Naive B cell (primary cell): ENCODE results near the gene HRAS. TPM values are rescaled to one million over a fixed set of nuclear protein-coding genes. Genes with fewer than 3 reads are reported as not detected.
A peak's percentile ranks its signal among the peaks of the same experiment; 100 is the strongest.

Source experiments
- ATAC-seq, 2 donors: fragments of 150-1000 bp; cut with Tn5 transposase; 2 replicates each; pipeline ENCODE4 v1.10.0; 2021; ENCODE audit warnings: low read depth in 2 of 2, mild to moderate bottlenecking in 2 of 2, moderate library complexity in 2 of 2
- DNase-seq: peaks from one replicate; pipeline ENCODE4 v3.0.0; 2022
- H3K27ac Mint-ChIP-seq, 6 donors: one replicate each; pipeline ENCODE4 v1.8.0; 2020 to 2022; ENCODE audit warnings: mild to moderate bottlenecking in 6 of 6, mixed read lengths in 6 of 6, moderate library complexity in 5 of 6, inconsistent platforms in 2 of 6
- H3K27me3 Mint-ChIP-seq, 3 donors: one replicate each; pipeline ENCODE4 v1.8.0; 2021 to 2022; ENCODE audit warnings: mixed read lengths in 3 of 3, mild to moderate bottlenecking in 1 of 3
- H3K36me3 Mint-ChIP-seq, 2 donors: one replicate each; pipeline ENCODE4 v1.8.0; 2020 to 2022; ENCODE audit warnings: mixed read lengths in 2 of 2, inconsistent platforms in 1 of 2, mild to moderate bottlenecking in 1 of 2
- H3K4me1 Mint-ChIP-seq, 3 donors: one replicate each; pipeline ENCODE4 v1.8.0; 2020 to 2022; ENCODE audit warnings: mixed read lengths in 3 of 3, inconsistent platforms in 1 of 3, mild to moderate bottlenecking in 1 of 3, moderate library complexity in 1 of 3
- H3K4me3 Mint-ChIP-seq, 8 donors: one replicate each; pipeline ENCODE4 v1.8.0; 2020 to 2022; ENCODE audit warnings: mild to moderate bottlenecking in 8 of 8, mixed read lengths in 8 of 8, moderate library complexity in 8 of 8, inconsistent platforms in 2 of 8
- H3K9me3 Mint-ChIP-seq, 7 donors: one replicate each; pipeline ENCODE4 v1.8.0; 2020 to 2022; ENCODE audit warnings: mixed read lengths in 7 of 7, mild to moderate bottlenecking in 5 of 7, inconsistent platforms in 2 of 7, moderate library complexity in 1 of 7
- polyA plus RNA-seq, 6 donors: library from polyadenylated mRNA; unstranded; fragments of 300-500 nt; fragmentation: Illumina TruSeq; gene quantifications; one replicate each; pipeline ENCODE4 v1.2.3, GENCODE V29; 2021; ENCODE audit warnings: low read depth in 6 of 6

Gene HRAS
- polyA plus RNA-seq, 6 donors from 2014 or later, result 11.2 to 25.1 (median 13.8) TPM

GRCh38 chr11:540583-541432, 5.4 kb upstream of the HRAS start:
- Mint-ChIP-seq H3K9me3 (no peaks in the 10 kb centered on the region), H3K4me1 (peaks cover 21 to 25% (median 22%) of the 10 kb centered on the region in 3 donors), H3K27ac (peak overlapping the region in 1 of 6 donors; percentile 53), H3K36me3 (no peaks in the 10 kb centered on the region), H3K4me3 (peak overlapping the region in 1 of 8 donors; percentile 47), H3K27me3 (no peaks in the 10 kb centered on the region)
- no peak for DNase-seq
- no peak for ATAC-seq

GRCh38 chr11:539971-540481, 4.7 kb upstream of the HRAS start:
- ATAC-seq (no peak), DNase-seq (no peak)
- no peaks in the 10 kb centered on the region for H3K36me3 Mint-ChIP-seq
- H3K27ac Mint-ChIP-seq, result peak overlapping the region in 2 of 6 donors; percentile 53 to 67
- H3K4me1 Mint-ChIP-seq, result peaks cover 21 to 25% (median 22%) of the 10 kb centered on the region in 3 donors
- H3K9me3 Mint-ChIP-seq, result no peaks in the 10 kb centered on the region
- H3K4me3 Mint-ChIP-seq, result no peak overlapping the region
- no peaks in the 10 kb centered on the region for H3K27me3 Mint-ChIP-seq

GRCh38 chr11:538431-539051, 3.2 kb upstream of the HRAS start:
- Mint-ChIP-seq H3K4me1 (peaks cover 21 to 34% (median 22%) of the 10 kb centered on the region in 3 donors), H3K36me3 (no peaks in the 10 kb centered on the region), H3K27ac (peak overlapping the region in 5 of 6 donors; percentile 59 to 100 (median 97)), H3K4me3 (peak overlapping the region in 7 of 8 donors; percentile 2 to 99 (median 96)), H3K27me3 (no peaks in the 10 kb centered on the region), H3K9me3 (no peaks in the 10 kb centered on the region)
- ATAC-seq, result no peak
- no peak for DNase-seq

GRCh38 chr11:537622-538430, 2.5 kb upstream of the HRAS start:
- peak overlapping the region; percentile 94 to 100 (median 98) for H3K27ac Mint-ChIP-seq
- H3K4me3 Mint-ChIP-seq, result peak overlapping the region; percentile 84 to 99 (median 96)
- no peak for DNase-seq
- no peaks in the 10 kb centered on the region for H3K27me3 Mint-ChIP-seq
- no peaks in the 10 kb centered on the region for H3K9me3 Mint-ChIP-seq
- peaks cover 21 to 34% (median 22%) of the 10 kb centered on the region in 3 donors for H3K4me1 Mint-ChIP-seq
- no peak for ATAC-seq
- no peaks in the 10 kb centered on the region for H3K36me3 Mint-ChIP-seq

- H3K4me3 Mint-ChIP-seq, result peak within 1 kb of the TSS; percentile 84 to 99 (median 96)
- peak within 1 kb of the TSS; percentile 98 to 100 (median 100) for H3K27ac Mint-ChIP-seq
- H3K36me3 Mint-ChIP-seq, result no peaks in the 10 kb centered on the region
- no peaks in the 10 kb centered on the region for H3K9me3 Mint-ChIP-seq
- H3K27me3 Mint-ChIP-seq, result no peaks in the 10 kb centered on the region
- peak; percentile 54 to 60 for ATAC-seq
- DNase-seq, result peak; percentile 100
- peaks cover 19 to 39% (median 22%) of the 10 kb centered on the region in 3 donors for H3K4me1 Mint-ChIP-seq
These were observed 1.7 kb upstream of the HRAS start, which contains the start of gene LRRC56 for GRCh38 chr11:536841-537621. LRRC56 (plus strand) TSS chr11:537527; CDS start chr11:540685, 3,158 bp downstream.

GRCh38 chr11:535210-535518, 212 bp downstream of the HRAS start:
- H3K4me1 Mint-ChIP-seq, result peaks cover 22 to 41% (median 22%) of the 10 kb centered on the region in 3 donors
- peak overlapping the region in 1 of 8 donors; percentile 95 for H3K4me3 Mint-ChIP-seq
- DNase-seq, result no peak
- H3K9me3 Mint-ChIP-seq, result no peaks in the 10 kb centered on the region
- H3K27me3 Mint-ChIP-seq, result no peaks in the 10 kb centered on the region
- peak; percentile 10 to 15 for ATAC-seq
- H3K36me3 Mint-ChIP-seq, result no peaks in the 10 kb centered on the region
- H3K27ac Mint-ChIP-seq, result peak overlapping the region in 1 of 6 donors; percentile 98

GRCh38 chr11:534396-535209, 773 bp downstream of the HRAS start:
- Mint-ChIP-seq H3K27ac (peak overlapping the region in 3 of 6 donors; percentile 28 to 70 (median 30)), H3K27me3 (no peaks in the 10 kb centered on the region), H3K4me3 (peak overlapping the region; percentile 49 to 95 (median 78)), H3K9me3 (no peaks in the 10 kb centered on the region), H3K4me1 (peaks cover 20 to 41% (median 22%) of the 10 kb centered on the region in 3 donors), H3K36me3 (no peaks in the 10 kb centered on the region)
- DNase-seq, result no peak
- ATAC-seq, result no peak

- no peaks in the 10 kb centered on the region for H3K36me3 Mint-ChIP-seq
- no peak for DNase-seq
- peaks cover 17 to 41% (median 22%) of the 10 kb centered on the region in 3 donors for H3K4me1 Mint-ChIP-seq
- ATAC-seq, result no peak
- H3K9me3 Mint-ChIP-seq, result no peaks in the 10 kb centered on the region
- no peaks in the 10 kb centered on the region for H3K27me3 Mint-ChIP-seq
- peak overlapping the region in 7 of 8 donors; percentile 42 to 95 (median 53) for H3K4me3 Mint-ChIP-seq
- H3K27ac Mint-ChIP-seq, result no peak overlapping the region
These were observed 1.6 kb downstream of the HRAS start for GRCh38 chr11:533586-534395.

- Mint-ChIP-seq H3K27me3 (no peaks in the 10 kb centered on the region), H3K4me1 (peaks cover 14 to 35% (median 14%) of the 10 kb centered on the region in 3 donors), H3K4me3 (peak overlapping the region in 3 of 8 donors; percentile 15 to 44 (median 28)), H3K36me3 (no peaks in the 10 kb centered on the region), H3K27ac (no peak overlapping the region), H3K9me3 (no peaks in the 10 kb centered on the region)
- DNase-seq, result no peak
- no peak for ATAC-seq
These were observed 2.3 kb downstream of the HRAS start for GRCh38 chr11:532986-533585.

- Mint-ChIP-seq H3K27me3 (no peaks in the 10 kb centered on the region), H3K27ac (no peak overlapping the region)
These were observed 2.8 kb downstream of the HRAS start for GRCh38 chr11:532527-532985.

More at GRCh38 chr11:532527-532985, 2.8 kb downstream of the HRAS start:
- peaks cover 8 to 30% (median 10%) of the 10 kb centered on the region in 3 donors for H3K4me1 Mint-ChIP-seq
- H3K36me3 Mint-ChIP-seq, result no peaks in the 10 kb centered on the region
- no peaks in the 10 kb centered on the region for H3K9me3 Mint-ChIP-seq
- DNase-seq, result no peak
- no peak for ATAC-seq
- peak overlapping the region in 1 of 8 donors; percentile 29 for H3K4me3 Mint-ChIP-seq
